ENCODE data around the gene EDN2.

DNA sequence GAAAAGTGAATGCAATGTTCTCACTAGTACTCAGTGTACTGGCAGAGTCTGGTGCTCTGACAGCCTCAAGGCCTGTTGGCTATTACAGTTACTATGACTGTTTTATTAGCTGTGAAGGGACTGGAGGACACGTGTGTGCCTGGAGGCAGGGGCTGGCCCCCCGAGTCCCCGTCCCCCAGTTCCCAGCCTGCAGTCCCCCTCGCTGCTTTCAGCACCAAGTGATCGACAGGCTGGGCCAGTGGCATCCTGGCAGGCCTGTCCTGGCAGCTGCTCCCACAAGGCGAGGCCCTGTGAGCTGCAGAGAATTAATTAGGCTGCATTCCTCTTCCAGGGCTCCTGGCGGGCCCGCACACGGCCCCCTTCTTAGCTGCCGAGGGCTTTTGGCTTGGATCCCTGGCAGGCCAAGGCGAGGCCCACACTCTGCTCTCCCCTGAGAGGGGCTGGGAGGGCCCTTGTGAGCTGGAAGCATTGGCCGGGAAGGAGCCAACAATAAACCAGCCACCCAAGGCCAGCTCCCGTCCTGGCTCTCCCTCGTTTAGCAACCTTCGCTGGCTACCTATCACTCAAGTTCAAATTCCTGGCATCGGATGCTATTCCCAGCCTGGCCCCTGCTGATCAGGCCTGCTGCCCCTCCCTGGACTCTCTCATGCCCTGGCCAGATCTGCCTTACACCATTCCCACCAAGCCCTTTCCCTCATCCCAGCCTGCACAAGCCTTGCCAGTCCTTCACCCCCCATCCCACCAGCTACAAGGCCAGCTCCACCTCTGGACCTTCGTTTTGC lies 9.8 kb downstream of the EDN2 start:
- TF ChIP-seq, protein P1, sequence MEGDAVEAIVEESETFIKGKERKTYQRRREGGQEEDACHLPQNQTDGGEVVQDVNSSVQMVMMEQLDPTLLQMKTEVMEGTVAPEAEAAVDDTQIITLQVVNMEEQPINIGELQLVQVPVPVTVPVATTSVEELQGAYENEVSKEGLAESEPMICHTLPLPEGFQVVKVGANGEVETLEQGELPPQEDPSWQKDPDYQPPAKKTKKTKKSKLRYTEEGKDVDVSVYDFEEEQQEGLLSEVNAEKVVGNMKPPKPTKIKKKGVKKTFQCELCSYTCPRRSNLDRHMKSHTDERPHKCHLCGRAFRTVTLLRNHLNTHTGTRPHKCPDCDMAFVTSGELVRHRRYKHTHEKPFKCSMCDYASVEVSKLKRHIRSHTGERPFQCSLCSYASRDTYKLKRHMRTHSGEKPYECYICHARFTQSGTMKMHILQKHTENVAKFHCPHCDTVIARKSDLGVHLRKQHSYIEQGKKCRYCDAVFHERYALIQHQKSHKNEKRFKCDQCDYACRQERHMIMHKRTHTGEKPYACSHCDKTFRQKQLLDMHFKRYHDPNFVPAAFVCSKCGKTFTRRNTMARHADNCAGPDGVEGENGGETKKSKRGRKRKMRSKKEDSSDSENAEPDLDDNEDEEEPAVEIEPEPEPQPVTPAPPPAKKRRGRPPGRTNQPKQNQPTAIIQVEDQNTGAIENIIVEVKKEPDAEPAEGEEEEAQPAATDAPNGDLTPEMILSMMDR (IDR thresholded peaks at IDR 0.05; ENCODE audit: low read depth, low read length, poor library complexity, severe bottlenecking) = no peak
- no peak for TF ChIP-seq EZH2phosphoT487 (IDR thresholded peaks at IDR 0.05; ENCODE audit: borderline replicate concordance, low read length)

Data from DOHH2 (cell line).